Measurements from ENCODE around the gene UGT1A10. TPM values are rescaled to one million over a fixed set of nuclear protein-coding genes. Genes with fewer than 3 reads are reported as not detected.
"Not testable (repeated sequence)": the region's sequence is repeated elsewhere in the genome, so short reads cannot be mapped to it uniquely, and the experiment has no call there.

The UGT1A10 gene
- total and polyA plus RNA-seq, 10 of the 15 experiments (the other 5 are each of a cell fraction or from before 2014, with no cell fraction given): not detected

DNA sequence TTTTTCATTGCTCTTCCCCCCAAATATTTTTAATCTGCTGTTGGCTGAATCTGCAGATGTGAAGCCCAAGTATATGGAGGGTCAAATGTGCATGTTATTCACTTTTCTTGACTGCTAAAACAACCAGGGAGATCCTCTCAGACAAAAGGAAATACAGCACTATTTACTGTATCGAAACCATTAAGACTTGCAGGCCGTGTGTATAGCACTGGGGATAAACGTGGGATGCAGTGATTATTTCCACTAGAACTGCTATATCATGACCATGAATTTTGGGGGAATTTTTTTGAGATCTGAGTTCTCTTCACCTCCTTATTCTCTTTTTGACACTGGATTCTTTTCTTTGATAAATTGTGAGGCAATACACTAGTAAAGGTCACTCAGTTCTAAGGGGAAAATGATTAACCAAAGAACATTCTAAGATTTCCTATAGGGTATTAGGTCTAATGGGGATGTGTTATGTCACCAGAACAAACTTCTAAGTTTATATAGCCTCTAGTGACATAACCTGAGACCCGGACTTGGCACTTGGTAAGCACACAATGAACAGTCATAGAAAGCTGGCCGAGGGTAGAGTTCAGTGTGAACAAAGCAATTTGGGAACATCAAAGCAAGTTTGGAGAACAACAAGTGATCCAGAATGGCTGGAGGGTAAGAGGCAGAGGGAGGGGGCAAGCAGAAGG, 109.0 kb downstream of the UGT1A10 start (continued):
- TF ChIP-seq RELB (IDR thresholded peaks at IDR 0.05; ENCODE audit: low read depth) (no peak), EGR1 (IDR thresholded peaks at IDR 0.05; ENCODE audit: borderline replicate concordance in 1 of 2, low read depth in 2 of 2, low read length in 2 of 2) (no peak)

GRCh38 chr2:233745838-233746237, 109.6 kb downstream of the UGT1A10 start:
- H3K36me3 ChIP-seq (ENCODE audit: control insufficient read depth in 2 of 2, insufficient read depth in 2 of 2, low read length in 1 of 2); BruUV-seq (replicated peaks); DNase-seq (ENCODE audit: low read depth, low spot score); H4K20me1 ChIP-seq (ENCODE audit: control insufficient read depth, insufficient read depth); H3K27ac ChIP-seq (ENCODE audit: control insufficient read depth, insufficient read depth); POLR2A ChIA-PET; ATAC-seq; H3K9me3 ChIP-seq (replicated peaks; ENCODE audit: control insufficient read depth, insufficient read depth, low read length); in situ Hi-C loops (cut with MboI); SMC1A ChIA-PET (ENCODE audit: uncharacterized antibody, unreplicated experiment); H3K79me2 ChIP-seq (ENCODE audit: control insufficient read depth, insufficient read depth, low read length); CTCF ChIA-PET; H3K4me2 ChIP-seq (ENCODE audit: control insufficient read depth, insufficient read depth); RAD21 ChIA-PET (ENCODE audit: unreplicated experiment); intact Hi-C loops (cut with micrococcal nuclease; ENCODE audit: unreplicated experiment); FAIRE-seq; H3K9ac ChIP-seq (ENCODE audit: control insufficient read depth, insufficient read depth, low read length); H3K27me3 ChIP-seq (replicated peaks in 1 of 2; ENCODE audit: control insufficient read depth in 2 of 2, insufficient read depth in 2 of 2, low read length in 1 of 2); H2AFZ ChIP-seq (ENCODE audit: control insufficient read depth, low read depth, low read length); H3K4me3 ChIP-seq; H3K4me1 ChIP-seq (ENCODE audit: control insufficient read depth, insufficient read depth, low read length): not testable (repeated sequence)
- WGBS (ENCODE audit: insufficient coverage, insufficient replicate concordance, low lambda C conversion rate, missing lambda C conversion rate): 0% methylated on average over 2 of the region's 2 CpGs

Data from GM12878 (cell line).